Measurements from ENCODE around the gene POLR2I. TPM values are rescaled to one million over a fixed set of nuclear protein-coding genes. Genes with fewer than 3 reads are reported as not detected.

The POLR2I gene
- total and polyA plus RNA-seq, 9 of the 15 experiments (the other 6 are each of a cell fraction or from before 2014, with no cell fraction given) = 28.0 to 283 (median 123) TPM

- 0 out of 2 replicates have a peak, but pooled peaks have one; percentile 32 for TF ChIP-seq POLR2AphosphoS5 (IDR thresholded peaks at IDR 0.05; ENCODE audit: control insufficient read depth, insufficient read depth, low read depth, low read length)
- TF ChIP-seq CXXC5 (CRISPR knock-in tag; IDR thresholded peaks at IDR 0.05) = 0 out of 2 replicates have a peak, but pooled peaks have one; percentile 26
- TF ChIP-seq ZFP36 (IDR thresholded peaks at IDR 0.05; ENCODE audit: low read depth, low read length, partially characterized antibody) = peak; percentile 56
- TF ChIP-seq ARNT (IDR thresholded peaks at IDR 0.05) = peak in 1 of 2 experiments; percentile 34; a peak in 1 of 4 replicates
- TF ChIP-seq TSHZ1 (CRISPR knock-in tag; IDR thresholded peaks at IDR 0.05) = no peak
- TF ChIP-seq SOX6 (IDR thresholded peaks at IDR 0.05) = peak; percentile 35; the same call in 1 of the 2 replicates
- TF ChIP-seq TRIM24 (IDR thresholded peaks at IDR 0.05) = peak in 1 of 2 experiments; percentile 35; a peak in 1 of 4 replicates
- 0 out of 2 replicates have a peak, but pooled peaks have one; percentile 43 for TF ChIP-seq KLF1 (tag; IDR thresholded peaks at IDR 0.05)
- 0 out of 2 replicates have a peak, but pooled peaks have one; percentile 9 for TF ChIP-seq CREM (IDR thresholded peaks at IDR 0.05; ENCODE audit: low read depth)
- no peak for TF ChIP-seq ZBTB12 (CRISPR knock-in tag; IDR thresholded peaks at IDR 0.05)
- TF ChIP-seq SMAD4 (CRISPR knock-in tag; conservative IDR thresholded peaks at IDR 0.05) = 0 out of 2 replicates have a peak, but pooled peaks have one; percentile 41
- TF ChIP-seq CCAR2 (IDR thresholded peaks at IDR 0.05; ENCODE audit: low read depth, low read length) = no peak
- no peak for TF ChIP-seq POLR3G (IDR thresholded peaks at IDR 0.05; ENCODE audit: extremely low read depth, insufficient read length, insufficient replicate concordance)
- 0 out of 2 replicates have a peak, but pooled peaks have one; percentile 19 for TF ChIP-seq HBP1 (CRISPR knock-in tag; IDR thresholded peaks at IDR 0.05)
- peak; percentile 43 for TF ChIP-seq MYC (IDR thresholded peaks at IDR 0.05; ENCODE audit: low read depth, low read length)
- TF ChIP-seq MYC (CRISPR knock-in tag; IDR thresholded peaks at IDR 0.05; ENCODE audit: borderline replicate concordance, low read depth) = no peak
- peak; percentile 54 for TF ChIP-seq PKNOX1 (IDR thresholded peaks at IDR 0.05)
- TF ChIP-seq POLR2AphosphoS2 (IDR thresholded peaks at IDR 0.05; ENCODE audit: low read length) = peak; percentile 44; the same call in 1 of the 2 replicates
- TF ChIP-seq HMG20B (CRISPR knock-in tag; IDR thresholded peaks at IDR 0.05) = no peak
- TF ChIP-seq DPF2 (IDR thresholded peaks at IDR 0.05) = peak; percentile 85
- TF ChIP-seq EGR1 (conservative IDR thresholded peaks at IDR 0.05) = no peak
- TF ChIP-seq NFIX (CRISPR knock-in tag; IDR thresholded peaks at IDR 0.05; ENCODE audit: low read depth) = no peak
- 0 out of 2 replicates have a peak, but pooled peaks have one; percentile 37 for TF ChIP-seq SMARCE1 (IDR thresholded peaks at IDR 0.05)
These were observed 10.7 kb downstream of the POLR2I start (continued) for GRCh38 chr19:36103842-36104552.

Data from K562 (cell line).